Subcutaneous adipose tissue (tissue), 4 donors: ENCODE results near the gene MED20. TPM values are rescaled to one million over a fixed set of nuclear protein-coding genes. Genes with fewer than 3 reads are reported as not detected.

Experiments used
- CTCF ChIP-seq: fragments of 450-650 bp; IDR thresholded peaks from one replicate; pipeline ENCODE4 v1.5.1; 2016; ENCODE audit warnings: low read depth, mild to moderate bottlenecking, control low read depth, antibody characterized with exemption, moderate library complexity
- total RNA-seq, 4 donors: library from RNA; depleted of rRNA; stranded (reverse); fragments of >200 nt; gene quantifications; one replicate each; pipeline ENCODE4 v1.1.0, GENCODE V29; 2016

MED20 gene
- total RNA-seq, 4 donors from 2014 or later: 5.8 to 12.9 (median 10.4) TPM

GRCh38 chr6:41964201-41964887, 43.4 kb upstream of the MED20 start:
- TF ChIP-seq CTCF: no peak

GRCh38 chr6:41963371-41963770, 42.4 kb upstream of the MED20 start:
- TF ChIP-seq CTCF: no peak

GRCh38 chr6:41960028-41960427, 39.1 kb upstream of the MED20 start:
- TF ChIP-seq CTCF: no peak

GRCh38 chr6:41958022-41958856, 37.3 kb upstream of the MED20 start:
- no peak for TF ChIP-seq CTCF

GRCh38 chr6:41957117-41957516, 36.2 kb upstream of the MED20 start:
- TF ChIP-seq CTCF: no peak

- TF ChIP-seq CTCF: no peak
These were observed 34.5 kb upstream of the MED20 start for GRCh38 chr6:41955412-41955811.

- TF ChIP-seq CTCF: no peak
These were observed 33.7 kb upstream of the MED20 start for GRCh38 chr6:41954668-41955067.
